H1 (cell line): Measurements from ENCODE around the gene NINJ2. TPM values are rescaled to one million over a fixed set of nuclear protein-coding genes. Genes with fewer than 3 reads are reported as not detected.

ENCODE experiments used
- HDAC6 ChIP-seq: IDR thresholded peaks from one replicate; pipeline ENCODE4 v1.7.1; 2012; ENCODE audit warnings: low read depth, mild to moderate bottlenecking, inconsistent platforms, low read length, moderate library complexity
- KDM5A ChIP-seq: fragments of 200-600 bp; IDR thresholded peaks from 2 replicates; pipeline ENCODE4 v1.7.1; 2012; ENCODE audit warnings: mild to moderate bottlenecking, low read length, inconsistent platforms, mixed read lengths
- SAP30 ChIP-seq: fragments of 300-600 bp; sonication (generic); IDR thresholded peaks from 2 replicates; pipeline ENCODE4 v1.7.1; 2012; ENCODE audit warnings: low read length, moderate library complexity, mild to moderate bottlenecking, inconsistent platforms; ENCODE audit not compliant: insufficient read depth, insufficient replicate concordance
- SUZ12 ChIP-seq: fragments of 200-600 bp; sonication (generic); IDR thresholded peaks from 2 replicates; pipeline ENCODE4 v1.6.1; 2012; ENCODE audit warnings: mild to moderate bottlenecking, inconsistent platforms, low read length, moderate library complexity, mixed read lengths
- TBP ChIP-seq: IDR thresholded peaks from 2 replicates; pipeline ENCODE4 v1.6.1; 2011; ENCODE audit warnings: low read depth, low read length, improper control_type of control experiment
- USF2 ChIP-seq: IDR thresholded peaks from 2 replicates; pipeline ENCODE4 v1.6.1; 2011; ENCODE audit warnings: low read length, improper control_type of control experiment
- polyA plus RNA-seq, 7 experiments: library from polyadenylated mRNA; depleted of rRNA in 3 of 7; stranded (reverse) in 5 of 7; unstranded in 2 of 7; fragments of >200 nt in 5 of 7; fragments of 200-250 nt in 2 of 7; gene quantifications; 1 replicate in 5 of 7; 2 replicates in 1 of 7; 4 replicates in 1 of 7; pipeline versions ENCODE4 v1.2.1 to v1.2.3, GENCODE V29; 2011 to 2013; ENCODE audit warnings: missing spikeins in 2 of 7, mixed read lengths in 2 of 7
- total RNA-seq: library from RNA; stranded (reverse); fragmentation: NEBNext Ultra II Directional; extraction: Animal tissue kit (Norgen Biotek cat#: 25700); gene quantifications from 2 replicates; pipeline ENCODE4 v1.2.1, GENCODE V29; 2021
- TF ChIP-seq, protein P1 (sequence below), 3 experiments: IDR thresholded peaks; 1 replicate in 2 of 3; 2 replicates in 1 of 3; pipeline versions ENCODE4 v1.5.1 to v1.6.1; 2011; ENCODE audit warnings: low read length in 3 of 3, mild to moderate bottlenecking in 3 of 3, inconsistent platforms in 2 of 3, low read depth in 1 of 3, moderate library complexity in 1 of 3; ENCODE audit not compliant: insufficient read depth in 1 of 3; ENCODE audit errors: control extremely low read depth in 1 of 3

Gene NINJ2
- total and polyA plus RNA-seq, 2 of the 8 experiments (the other 6 are each of a cell fraction or from before 2014, with no cell fraction given) = 1.4 TPM; not detected in 1

- TF ChIP-seq, protein P1, sequence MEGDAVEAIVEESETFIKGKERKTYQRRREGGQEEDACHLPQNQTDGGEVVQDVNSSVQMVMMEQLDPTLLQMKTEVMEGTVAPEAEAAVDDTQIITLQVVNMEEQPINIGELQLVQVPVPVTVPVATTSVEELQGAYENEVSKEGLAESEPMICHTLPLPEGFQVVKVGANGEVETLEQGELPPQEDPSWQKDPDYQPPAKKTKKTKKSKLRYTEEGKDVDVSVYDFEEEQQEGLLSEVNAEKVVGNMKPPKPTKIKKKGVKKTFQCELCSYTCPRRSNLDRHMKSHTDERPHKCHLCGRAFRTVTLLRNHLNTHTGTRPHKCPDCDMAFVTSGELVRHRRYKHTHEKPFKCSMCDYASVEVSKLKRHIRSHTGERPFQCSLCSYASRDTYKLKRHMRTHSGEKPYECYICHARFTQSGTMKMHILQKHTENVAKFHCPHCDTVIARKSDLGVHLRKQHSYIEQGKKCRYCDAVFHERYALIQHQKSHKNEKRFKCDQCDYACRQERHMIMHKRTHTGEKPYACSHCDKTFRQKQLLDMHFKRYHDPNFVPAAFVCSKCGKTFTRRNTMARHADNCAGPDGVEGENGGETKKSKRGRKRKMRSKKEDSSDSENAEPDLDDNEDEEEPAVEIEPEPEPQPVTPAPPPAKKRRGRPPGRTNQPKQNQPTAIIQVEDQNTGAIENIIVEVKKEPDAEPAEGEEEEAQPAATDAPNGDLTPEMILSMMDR (IDR thresholded peaks at IDR 0.05; ENCODE audit: control extremely low read depth in 1 of 3, insufficient read depth in 1 of 3, low read depth in 1 of 3, low read length in 3 of 3) = no peak
- TF ChIP-seq TBP (no peak), USF2 (no peak), SUZ12 (no peak), SAP30 (no peak), KDM5A (no peak), HDAC6 (no peak)
These were observed 76.8 kb downstream of the NINJ2 start (continued) for GRCh38 chr12:586318-587071.
